OCI-LY3 (cell line): Measurements from ENCODE around the gene PPP2R5B.

Experiments used
- H2AFZ ChIP-seq: fragments of 200-600, 300-600 bp; shearing (Covaris generic); 2 replicates; pipeline ENCODE4 v1.6.0; 2014; ENCODE audit warnings: antibody characterized with exemption, low read depth, low read length
- H3K27ac ChIP-seq: fragments of 200-600, 300-600 bp; sonication (generic); 2 replicates; pipeline ENCODE4 v1.5.1; 2014; ENCODE audit warnings: mild to moderate bottlenecking, low read length, moderate library complexity, mixed read lengths
- H3K27me3 ChIP-seq: fragments of 200-600, 300-600 bp; sonication (generic); 2 replicates; pipeline ENCODE4 v1.6.1; 2014; ENCODE audit warnings: low read depth, low read length, mixed read lengths
- H3K36me3 ChIP-seq: fragments of 200-600, 300-600 bp; sonication (generic); replicated peaks from 2 replicates; pipeline ENCODE3; 2014; ENCODE audit warnings: low read depth, low read length, mixed read lengths
- H3K4me1 ChIP-seq: fragments of 300-600, 200-600 bp; sonication (generic); 2 replicates; pipeline ENCODE4 v1.6.1; 2014; ENCODE audit warnings: low read length, mixed read lengths
- H3K4me2 ChIP-seq: fragments of 200-600, 300-600 bp; sonication (generic); 2 replicates; pipeline ENCODE4 v1.6.1; 2014; ENCODE audit warnings: low read length, mixed read lengths
- H3K4me3 ChIP-seq: fragments of 300-600, 200-600 bp; sonication (generic); 2 replicates; pipeline ENCODE4 v1.5.1; 2014; ENCODE audit warnings: antibody characterized with exemption, mild to moderate bottlenecking, low read length, moderate library complexity
- H3K79me2 ChIP-seq: fragments of 300-600, 200-600 bp; shearing (Covaris generic); 2 replicates; pipeline ENCODE4 v1.6.1; 2014; ENCODE audit warnings: mild to moderate bottlenecking, low read length, mixed read lengths
- H3K9ac ChIP-seq: fragments of 300-600, 200-600 bp; shearing (Covaris generic); 2 replicates; pipeline ENCODE4 v1.6.0; 2014; ENCODE audit warnings: mild to moderate bottlenecking, low read length, moderate library complexity
- H3K9me3 ChIP-seq: fragments of 200-600, 300-600 bp; shearing (Covaris generic); 2 replicates; pipeline ENCODE4 v1.6.1; 2014; ENCODE audit warnings: low read length, mixed read lengths; ENCODE audit not compliant: insufficient read depth
- H4K20me1 ChIP-seq: fragments of 200-600, 300-600 bp; sonication (generic); 2 replicates; pipeline ENCODE4 v1.6.1; 2016; ENCODE audit warnings: low read length, mixed read lengths; ENCODE audit not compliant: insufficient read depth
- EZH2phosphoT487 ChIP-seq: fragments of 200-600 bp; shearing (Covaris generic); IDR thresholded peaks from 2 replicates; pipeline ENCODE4 v1.6.1; 2018; ENCODE audit warnings: antibody characterized with exemption, mixed run types, low read depth
- TF ChIP-seq, protein P1 (sequence below): fragments of 200-600, 300-600 bp; sonication (generic); IDR thresholded peaks from 2 replicates; pipeline ENCODE4 v1.5.1; 2014; ENCODE audit warnings: antibody characterized with exemption, low read length, low read depth

The PPP2R5B gene

DNA sequence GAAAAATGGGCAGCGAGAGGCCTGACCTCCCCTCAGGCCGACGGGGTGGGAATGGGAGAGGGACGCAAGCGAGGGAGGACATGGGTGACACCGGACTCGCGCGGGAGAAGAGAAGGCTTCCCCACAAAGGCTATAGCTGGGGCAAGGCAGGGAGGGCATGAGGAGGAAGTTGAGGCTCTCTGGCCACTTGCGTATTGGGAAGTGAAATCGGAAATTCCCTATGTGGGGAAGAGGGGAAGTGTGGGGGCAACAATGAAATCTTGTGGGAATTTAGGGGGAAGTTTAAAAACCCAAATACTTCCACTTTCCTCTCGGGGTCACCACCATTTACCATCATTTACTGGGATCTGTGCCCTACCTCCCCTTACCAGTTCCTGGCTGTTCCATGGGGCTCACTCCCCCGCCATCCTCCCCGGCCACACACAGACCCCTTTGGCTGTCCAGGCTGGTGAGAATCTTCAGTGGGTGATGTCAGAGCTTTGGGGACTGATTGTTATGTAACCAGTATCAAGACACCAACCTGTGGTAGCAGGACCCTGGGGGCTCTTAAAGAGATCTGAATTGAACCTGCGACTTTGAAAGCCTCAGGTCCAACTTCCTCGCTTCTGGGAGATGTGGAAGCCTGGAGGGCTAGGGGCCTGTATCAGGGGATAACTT lies 45.1 kb upstream of the PPP2R5B start:
- H3K4me2 ChIP-seq: peak overlapping the region; percentile 98
- H3K4me3 ChIP-seq: peak overlapping the region; percentile 88
- no peaks in the 10 kb centered on the region for H3K9me3 ChIP-seq
- H3K27ac ChIP-seq: peak overlapping the region; percentile 92
- H2AFZ ChIP-seq: no peak overlapping the region
- peaks cover 30% of the 10 kb centered on the region for H3K36me3 ChIP-seq
- peaks cover 50% of the 10 kb centered on the region for H3K79me2 ChIP-seq
- no peaks in the 10 kb centered on the region for H3K27me3 ChIP-seq
- H4K20me1 ChIP-seq: peaks cover 34% of the 10 kb centered on the region
- H3K4me1 ChIP-seq: peaks cover 38% of the 10 kb centered on the region
- peak overlapping the region; percentile 99 for H3K9ac ChIP-seq
- TF ChIP-seq EZH2phosphoT487: no peak
- TF ChIP-seq, protein P1, sequence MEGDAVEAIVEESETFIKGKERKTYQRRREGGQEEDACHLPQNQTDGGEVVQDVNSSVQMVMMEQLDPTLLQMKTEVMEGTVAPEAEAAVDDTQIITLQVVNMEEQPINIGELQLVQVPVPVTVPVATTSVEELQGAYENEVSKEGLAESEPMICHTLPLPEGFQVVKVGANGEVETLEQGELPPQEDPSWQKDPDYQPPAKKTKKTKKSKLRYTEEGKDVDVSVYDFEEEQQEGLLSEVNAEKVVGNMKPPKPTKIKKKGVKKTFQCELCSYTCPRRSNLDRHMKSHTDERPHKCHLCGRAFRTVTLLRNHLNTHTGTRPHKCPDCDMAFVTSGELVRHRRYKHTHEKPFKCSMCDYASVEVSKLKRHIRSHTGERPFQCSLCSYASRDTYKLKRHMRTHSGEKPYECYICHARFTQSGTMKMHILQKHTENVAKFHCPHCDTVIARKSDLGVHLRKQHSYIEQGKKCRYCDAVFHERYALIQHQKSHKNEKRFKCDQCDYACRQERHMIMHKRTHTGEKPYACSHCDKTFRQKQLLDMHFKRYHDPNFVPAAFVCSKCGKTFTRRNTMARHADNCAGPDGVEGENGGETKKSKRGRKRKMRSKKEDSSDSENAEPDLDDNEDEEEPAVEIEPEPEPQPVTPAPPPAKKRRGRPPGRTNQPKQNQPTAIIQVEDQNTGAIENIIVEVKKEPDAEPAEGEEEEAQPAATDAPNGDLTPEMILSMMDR: no peak

DNA sequence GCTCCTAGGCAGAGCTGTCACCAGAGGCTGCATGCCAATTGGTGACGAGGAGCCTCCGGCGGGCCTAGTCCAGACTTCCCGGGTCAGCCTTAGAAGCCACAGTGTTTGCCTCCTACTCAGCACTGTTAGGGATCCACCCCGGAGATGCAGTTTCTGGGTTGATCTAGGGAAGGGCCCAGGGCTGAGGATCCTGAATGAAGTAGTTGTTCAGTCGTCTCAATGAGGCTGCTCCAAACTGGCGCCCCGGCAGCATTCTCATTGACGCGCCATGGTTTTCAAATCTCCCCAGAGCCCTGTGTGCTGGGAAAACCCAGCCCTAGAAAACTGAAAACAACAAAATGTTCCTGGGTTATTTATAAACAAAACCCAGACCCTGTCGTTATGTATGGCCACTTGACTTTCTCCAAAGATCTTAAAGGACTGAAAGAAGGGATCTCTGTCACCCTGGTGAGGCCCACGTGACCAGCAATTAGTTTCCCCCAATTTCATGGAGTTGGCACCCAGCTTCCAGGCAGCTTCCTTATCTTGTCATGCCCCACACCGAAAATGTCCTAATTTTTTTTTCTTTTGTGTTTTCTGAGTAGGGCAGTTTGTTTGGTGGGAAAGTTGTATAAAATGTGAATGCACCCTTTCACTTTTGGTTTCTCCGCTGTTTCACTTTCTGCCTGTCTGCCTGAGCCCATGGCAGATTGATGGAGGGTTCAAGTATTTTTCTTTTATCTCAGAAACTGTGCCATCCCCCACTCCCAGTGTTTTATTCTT lies 44.1 kb upstream of the PPP2R5B start:
- Histone ChIP-seq H3K4me2 (peak overlapping the region; percentile 98), H3K27me3 (no peaks in the 10 kb centered on the region), H3K4me3 (peak overlapping the region; percentile 88), H3K9me3 (no peaks in the 10 kb centered on the region), H3K36me3 (peaks cover 22% of the 10 kb centered on the region), H3K9ac (peak overlapping the region; percentile 55; the same call in 1 of the 2 replicates), H3K79me2 (peaks cover 40% of the 10 kb centered on the region), H3K4me1 (peaks cover 39% of the 10 kb centered on the region), H4K20me1 (peaks cover 23% of the 10 kb centered on the region), H2AFZ (no peak overlapping the region), H3K27ac (peak overlapping the region; percentile 92)
- TF ChIP-seq, protein P1: no peak
- no peak for TF ChIP-seq EZH2phosphoT487

DNA sequence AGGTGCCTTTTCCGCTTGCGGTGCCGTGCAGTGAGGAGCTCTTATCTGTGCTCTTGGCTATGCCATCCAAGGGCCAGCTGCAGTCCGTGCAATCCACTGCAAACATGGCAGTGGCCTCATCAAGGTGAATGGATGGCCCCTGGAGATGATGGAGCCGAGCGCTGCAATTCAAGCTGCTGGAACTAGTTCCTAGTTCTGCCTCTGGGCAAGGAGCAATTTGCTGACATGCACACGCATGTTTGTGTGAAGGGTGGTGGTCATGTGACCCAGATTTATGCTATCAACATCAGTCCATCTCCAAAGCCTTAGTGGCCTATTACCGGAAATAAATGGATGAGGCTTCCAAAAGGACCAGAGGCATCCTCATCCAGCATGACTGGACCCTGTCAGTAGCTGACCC lies 43.0 kb upstream of the PPP2R5B start:
- H3K27me3 ChIP-seq: no peaks in the 10 kb centered on the region
- peaks cover 12% of the 10 kb centered on the region for H3K36me3 ChIP-seq
- H3K9me3 ChIP-seq: no peaks in the 10 kb centered on the region
- no peak overlapping the region for H3K4me3 ChIP-seq
- no peak overlapping the region for H3K27ac ChIP-seq
- TF ChIP-seq, protein P1: no peak
- no peak for TF ChIP-seq EZH2phosphoT487
- H4K20me1 ChIP-seq: peaks cover 13% of the 10 kb centered on the region
- H3K9ac ChIP-seq: no peak overlapping the region
- H3K79me2 ChIP-seq: peaks cover 29% of the 10 kb centered on the region
- H3K4me1 ChIP-seq: peaks cover 36% of the 10 kb centered on the region
- H3K4me2 ChIP-seq: no peak overlapping the region
- H2AFZ ChIP-seq: no peak overlapping the region

DNA sequence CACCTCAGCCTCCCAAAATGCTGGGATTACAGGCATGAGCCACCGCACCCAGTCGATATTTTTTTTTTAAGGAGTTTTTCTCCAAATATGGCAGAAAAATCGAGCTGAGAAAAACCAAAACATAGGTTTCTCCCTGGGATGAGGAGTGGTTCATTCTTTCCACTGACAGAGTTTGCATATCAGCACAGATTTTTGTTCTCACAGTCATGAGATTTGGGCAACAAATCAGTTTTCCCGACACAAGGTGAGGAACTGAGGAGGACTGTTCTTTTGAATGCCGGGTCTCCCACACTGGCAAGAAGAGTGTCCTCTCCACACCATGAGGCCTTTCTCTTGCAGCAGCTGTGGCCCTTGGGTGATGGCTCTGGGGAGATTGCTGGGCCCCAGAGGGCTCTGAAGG lies 42.2 kb upstream of the PPP2R5B start:
- H3K4me1 ChIP-seq: peaks cover 33% of the 10 kb centered on the region
- no peak overlapping the region for H3K27ac ChIP-seq
- H2AFZ ChIP-seq: no peak overlapping the region
- no peak overlapping the region for H3K4me3 ChIP-seq
- H3K27me3 ChIP-seq: no peaks in the 10 kb centered on the region
- no peaks in the 10 kb centered on the region for H3K9me3 ChIP-seq
- peaks cover 4% of the 10 kb centered on the region for H3K36me3 ChIP-seq
- no peak overlapping the region for H3K4me2 ChIP-seq
- no peak overlapping the region for H3K9ac ChIP-seq
- TF ChIP-seq, protein P1: no peak
- TF ChIP-seq EZH2phosphoT487: no peak
- H4K20me1 ChIP-seq: peaks cover 5% of the 10 kb centered on the region
- H3K79me2 ChIP-seq: peaks cover 21% of the 10 kb centered on the region
